DMS153 treated with DMSO at 0.1 percent for 48 hours (cell line): ENCODE results near the gene SCRT2.
"Not testable (repeated sequence)": the region's sequence is repeated elsewhere in the genome, so short reads cannot be mapped to it uniquely, and the experiment has no call there.

Experiments
- DNase-seq: peaks from one replicate; lab custom pipeline; 2025; ENCODE audit not compliant: unreplicated experiment; lab: John Stamatoyannopoulos, UW

The SCRT2 gene

GRCh38 chr20:653110-653589 is 22.5 kb downstream of the SCRT2 start, which contains the start of gene SRXN1:
SRXN1 (minus strand) TSS chr20:653200; CDS start chr20:653185, 15 bp downstream.
- DNase-seq = peak; percentile 52

- DNase-seq = no peak
Observed at GRCh38 chr20:652615-653109, 22.9 kb downstream of the SCRT2 start.

- no peak for DNase-seq
Observed at GRCh38 chr20:651713-652614, 23.6 kb downstream of the SCRT2 start.

- DNase-seq = no peak
Observed at GRCh38 chr20:650954-651353, 24.6 kb downstream of the SCRT2 start.

GRCh38 chr20:650281-650680 is 25.3 kb downstream of the SCRT2 start:
- DNase-seq = no peak

- DNase-seq = no peak
Observed at GRCh38 chr20:647479-648019, 28.1 kb downstream of the SCRT2 start.

- no peak for DNase-seq
Observed at GRCh38 chr20:646868-647233, 28.8 kb downstream of the SCRT2 start.

- no peak for DNase-seq
Observed at GRCh38 chr20:646107-646867, 29.3 kb downstream of the SCRT2 start.

GRCh38 chr20:645318-646106 is 30.1 kb downstream of the SCRT2 start:
- DNase-seq = peak; percentile 39

- DNase-seq = no peak
Observed at GRCh38 chr20:644692-645317, 30.8 kb downstream of the SCRT2 start.

GRCh38 chr20:642398-643174 is 33.0 kb downstream of the SCRT2 start:
- DNase-seq = no peak

- DNase-seq = not testable (repeated sequence)
Observed at GRCh38 chr20:642013-642397, 33.6 kb downstream of the SCRT2 start.

GRCh38 chr20:641516-641875 is 34.1 kb downstream of the SCRT2 start:
- DNase-seq = no peak

GRCh38 chr20:640674-641515 is 34.7 kb downstream of the SCRT2 start:
- no peak for DNase-seq

- DNase-seq = no peak
Observed at GRCh38 chr20:638579-638978, 37.0 kb downstream of the SCRT2 start.

GRCh38 chr20:637559-637958 is 38.0 kb downstream of the SCRT2 start:
- no peak for DNase-seq

GRCh38 chr20:635893-636338 is 39.7 kb downstream of the SCRT2 start:
- DNase-seq = no peak

- DNase-seq = no peak
Observed at GRCh38 chr20:635028-635892, 40.3 kb downstream of the SCRT2 start.
